ENCODE data around the gene IRF7.

Gene IRF7

GRCh38 chr11:639332-639955 is 23.7 kb upstream of the IRF7 start:
- WGBS, result 3% methylated on average over 78 of the region's 80 CpGs
- peaks cover 25% of the 10 kb centered on the region for H3K4me1 ChIP-seq (ENCODE audit: insufficient read depth, low read length)
- H3K36me3 ChIP-seq (ENCODE audit: insufficient read depth, low read length), result peaks cover 11% of the 10 kb centered on the region
- peak overlapping the region; percentile 57 for H3K4me3 ChIP-seq (ENCODE audit: low read length)
- peak overlapping the region; percentile 77 for H3K9ac ChIP-seq (ENCODE audit: low read depth, low read length)
- H3K27me3 ChIP-seq (ENCODE audit: insufficient read depth, low read length), result peaks cover 62% of the 10 kb centered on the region
- H3K9me3 ChIP-seq (ENCODE audit: insufficient read depth, low read depth, low read length), result no peaks in the 10 kb centered on the region
- peak overlapping the region; percentile 86 for H3K27ac ChIP-seq (ENCODE audit: low read depth, low read length)

GRCh38 chr11:638631-639331 is 23.0 kb upstream of the IRF7 start:
- H3K27ac ChIP-seq (ENCODE audit: low read depth, low read length), result peak overlapping the region; percentile 86
- peaks cover 25% of the 10 kb centered on the region for H3K4me1 ChIP-seq (ENCODE audit: insufficient read depth, low read length)
- H3K27me3 ChIP-seq (ENCODE audit: insufficient read depth, low read length), result peaks cover 62% of the 10 kb centered on the region
- H3K36me3 ChIP-seq (ENCODE audit: insufficient read depth, low read length), result peaks cover 4% of the 10 kb centered on the region; the same call in 1 of the 2 replicates
- 2% methylated on average over 28 of the region's 28 CpGs for WGBS
- H3K9me3 ChIP-seq (ENCODE audit: insufficient read depth, low read depth, low read length), result no peaks in the 10 kb centered on the region
- peak overlapping the region; percentile 77 for H3K9ac ChIP-seq (ENCODE audit: low read depth, low read length)
- peak overlapping the region; percentile 57 for H3K4me3 ChIP-seq (ENCODE audit: low read length)

GRCh38 chr11:637593-638521 is 22.1 kb upstream of the IRF7 start:
- no peaks in the 10 kb centered on the region for H3K9me3 ChIP-seq (ENCODE audit: insufficient read depth, low read depth, low read length)
- no peaks in the 10 kb centered on the region for H3K36me3 ChIP-seq (ENCODE audit: insufficient read depth, low read length)
- H3K4me3 ChIP-seq (ENCODE audit: low read length), result peak overlapping the region; percentile 57
- peaks cover 25% of the 10 kb centered on the region for H3K4me1 ChIP-seq (ENCODE audit: insufficient read depth, low read length)
- 2% methylated on average over 53 of the region's 55 CpGs for WGBS
- H3K27ac ChIP-seq (ENCODE audit: low read depth, low read length), result peak overlapping the region; percentile 86; the same call in 1 of the 2 replicates
- H3K27me3 ChIP-seq (ENCODE audit: insufficient read depth, low read length), result peaks cover 62% of the 10 kb centered on the region
- H3K9ac ChIP-seq (ENCODE audit: low read depth, low read length), result peak overlapping the region; percentile 77

GRCh38 chr11:637333-637592 is 21.5 kb upstream of the IRF7 start:
- H3K36me3 ChIP-seq (ENCODE audit: insufficient read depth, low read length), result no peaks in the 10 kb centered on the region
- H3K4me1 ChIP-seq (ENCODE audit: insufficient read depth, low read length), result peaks cover 25% of the 10 kb centered on the region
- peak overlapping the region; percentile 77 for H3K9ac ChIP-seq (ENCODE audit: low read depth, low read length)
- no peak overlapping the region for H3K27ac ChIP-seq (ENCODE audit: low read depth, low read length)
- peak overlapping the region; percentile 57 for H3K4me3 ChIP-seq (ENCODE audit: low read length)
- H3K9me3 ChIP-seq (ENCODE audit: insufficient read depth, low read depth, low read length), result no peaks in the 10 kb centered on the region
- WGBS, result 1% methylated on average over 34 of the region's 34 CpGs
- H3K27me3 ChIP-seq (ENCODE audit: insufficient read depth, low read length), result peaks cover 62% of the 10 kb centered on the region

DNA sequence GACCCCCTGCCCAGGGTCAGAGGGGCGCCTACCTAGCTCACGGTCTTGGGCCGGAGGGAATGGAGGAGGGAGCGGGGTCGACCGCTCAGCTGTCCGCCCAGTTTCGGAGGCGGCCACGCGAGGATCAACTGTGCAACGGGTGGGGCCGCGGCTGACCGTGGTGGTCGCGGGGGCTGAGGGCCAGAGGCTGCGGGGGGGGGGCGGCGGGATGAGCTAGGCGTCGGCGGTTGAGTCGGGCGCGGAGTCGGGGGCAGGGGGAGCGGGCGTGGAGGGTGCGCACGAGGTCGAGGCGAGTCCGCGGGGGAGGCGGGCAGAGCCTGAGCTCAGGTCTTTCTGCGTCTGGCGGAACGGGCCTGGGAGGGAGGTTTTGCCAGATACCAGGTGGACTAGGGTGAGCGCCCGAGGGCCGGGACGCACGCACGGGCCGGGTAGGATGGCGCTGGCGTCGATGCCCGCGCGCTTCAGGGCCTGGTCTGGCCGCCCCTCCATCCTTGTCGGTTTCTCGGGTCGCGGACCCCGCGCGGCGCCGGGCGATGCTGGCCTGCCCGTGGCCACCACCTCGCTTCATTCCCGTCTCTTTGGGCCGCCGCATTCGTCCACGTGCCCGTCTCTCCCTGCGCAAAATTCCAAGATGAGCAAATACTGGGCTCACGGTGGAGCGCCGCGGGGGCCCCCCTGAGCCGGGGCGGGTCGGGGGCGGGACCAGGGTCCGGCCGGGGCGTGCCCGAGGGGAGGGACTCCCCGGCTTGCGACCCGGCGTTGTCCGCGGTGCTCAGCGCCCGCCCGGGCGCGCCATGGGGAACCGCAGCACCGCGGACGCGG is 21.0 kb upstream of the IRF7 start, which contains the start of gene DRD4:
Gene DRD4, plus strand, starts transcription at position 759 of the 822 bp plus-strand sequence. Its CDS starts 36 bp downstream, at position 795.
- H3K9ac ChIP-seq (ENCODE audit: low read depth, low read length), result peak within 1 kb of the TSS; percentile 77
- WGBS, result 13% methylated on average over 100 of the region's 100 CpGs
- H3K4me3 ChIP-seq (ENCODE audit: low read length), result peak within 1 kb of the TSS; percentile 57
- H3K27ac ChIP-seq (ENCODE audit: low read depth, low read length), result peak within 1 kb of the TSS; percentile 86; the same call in 1 of the 2 replicates
- no peaks in the 10 kb centered on the region for H3K9me3 ChIP-seq (ENCODE audit: insufficient read depth, low read depth, low read length)
- H3K27me3 ChIP-seq (ENCODE audit: insufficient read depth, low read length), result peaks cover 62% of the 10 kb centered on the region
- no peaks in the 10 kb centered on the region for H3K36me3 ChIP-seq (ENCODE audit: insufficient read depth, low read length)
- H3K4me1 ChIP-seq (ENCODE audit: insufficient read depth, low read length), result peaks cover 25% of the 10 kb centered on the region

GRCh38 chr11:635945-636510 is 20.3 kb upstream of the IRF7 start:
- H3K36me3 ChIP-seq (ENCODE audit: insufficient read depth, low read length), result no peaks in the 10 kb centered on the region
- H3K27ac ChIP-seq (ENCODE audit: low read depth, low read length), result no peak overlapping the region
- peak overlapping the region; percentile 57 for H3K4me3 ChIP-seq (ENCODE audit: low read length)
- no peak overlapping the region for H3K9ac ChIP-seq (ENCODE audit: low read depth, low read length)
- no peaks in the 10 kb centered on the region for H3K9me3 ChIP-seq (ENCODE audit: insufficient read depth, low read depth, low read length)
- H3K4me1 ChIP-seq (ENCODE audit: insufficient read depth, low read length), result peaks cover 25% of the 10 kb centered on the region
- WGBS, result 65% methylated on average over 22 of the region's 22 CpGs
- peaks cover 60% of the 10 kb centered on the region for H3K27me3 ChIP-seq (ENCODE audit: insufficient read depth, low read length)

DNA sequence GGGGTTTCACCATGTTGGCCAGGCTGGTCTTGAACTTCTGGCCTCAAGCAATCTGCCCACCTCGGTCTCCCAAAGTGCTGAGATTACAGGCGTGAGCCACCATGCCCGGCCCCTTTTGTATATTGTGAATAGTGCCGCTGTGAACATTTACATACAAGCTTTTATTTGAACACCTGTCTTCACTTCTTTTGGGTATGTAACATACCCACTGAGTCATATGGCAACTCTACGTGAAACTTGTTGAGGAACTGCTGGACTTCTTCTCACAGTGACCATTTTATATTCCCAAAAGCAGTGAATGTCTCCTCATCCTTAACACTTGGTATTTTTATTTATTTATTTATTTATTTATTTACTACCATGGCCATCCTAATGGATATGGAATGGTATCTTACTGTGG is 15.1 kb upstream of the IRF7 start:
- WGBS, result 92% methylated on average over 5 of the region's 5 CpGs
- H3K27ac ChIP-seq (ENCODE audit: low read depth, low read length), result no peak overlapping the region
- no peak overlapping the region for H3K9ac ChIP-seq (ENCODE audit: low read depth, low read length)
- H3K27me3 ChIP-seq (ENCODE audit: insufficient read depth, low read length), result peaks cover 18% of the 10 kb centered on the region
- no peaks in the 10 kb centered on the region for H3K4me1 ChIP-seq (ENCODE audit: insufficient read depth, low read length)
- H3K9me3 ChIP-seq (ENCODE audit: insufficient read depth, low read depth, low read length), result no peaks in the 10 kb centered on the region
- H3K4me3 ChIP-seq (ENCODE audit: low read length), result no peak overlapping the region
- H3K36me3 ChIP-seq (ENCODE audit: insufficient read depth, low read length), result no peaks in the 10 kb centered on the region

DNA sequence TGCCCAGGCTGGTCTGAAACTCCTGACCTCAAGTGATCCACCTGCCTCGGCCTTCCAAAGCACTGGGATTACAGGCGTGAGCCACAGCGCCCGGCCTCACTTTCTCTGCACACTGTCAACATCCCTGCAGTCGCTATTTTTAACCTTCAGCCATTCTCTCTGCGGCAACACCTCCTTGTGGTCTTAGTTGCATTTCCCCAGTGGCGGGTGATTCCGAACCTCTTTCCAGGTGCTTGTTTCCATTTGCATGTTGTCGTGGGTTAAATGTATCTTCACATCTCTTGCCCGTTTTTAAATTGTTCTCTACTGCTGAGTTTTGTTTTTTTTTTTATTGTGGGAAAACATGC is 13.5 kb upstream of the IRF7 start:
- Histone ChIP-seq H3K27me3 (ENCODE audit: insufficient read depth, low read length) (peaks cover 7% of the 10 kb centered on the region; the same call in 1 of the 2 replicates), H3K36me3 (ENCODE audit: insufficient read depth, low read length) (no peaks in the 10 kb centered on the region), H3K9me3 (ENCODE audit: insufficient read depth, low read depth, low read length) (no peaks in the 10 kb centered on the region), H3K9ac (ENCODE audit: low read depth, low read length) (no peak overlapping the region), H3K27ac (ENCODE audit: low read depth, low read length) (no peak overlapping the region), H3K4me3 (ENCODE audit: low read length) (no peak overlapping the region), H3K4me1 (ENCODE audit: insufficient read depth, low read length) (no peaks in the 10 kb centered on the region)
- WGBS, result 62% methylated on average over 9 of the region's 10 CpGs

DNA sequence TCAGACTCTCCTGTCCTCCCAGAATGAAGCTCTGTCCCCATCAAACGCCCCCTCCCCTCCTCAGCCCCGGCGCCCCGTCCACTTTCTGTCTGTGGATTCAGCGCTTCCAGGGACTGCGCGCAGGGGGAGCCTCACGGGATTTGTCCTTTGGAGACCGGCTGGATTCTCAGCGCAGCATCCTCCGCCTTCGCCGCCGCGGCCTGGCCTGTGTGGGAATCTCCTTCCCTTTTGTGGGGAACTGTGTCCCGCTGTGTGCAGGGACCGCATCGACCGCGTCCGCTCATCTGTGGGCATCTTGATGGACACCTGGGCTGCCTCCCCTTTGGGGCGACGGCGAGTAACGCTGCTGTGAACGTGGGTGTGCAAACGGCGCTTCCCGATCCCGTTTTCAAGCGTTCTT is 12.3 kb upstream of the IRF7 start:
- Histone ChIP-seq H3K27me3 (ENCODE audit: insufficient read depth, low read length) (peaks cover 7% of the 10 kb centered on the region; the same call in 1 of the 2 replicates), H3K4me3 (ENCODE audit: low read length) (no peak overlapping the region), H3K36me3 (ENCODE audit: insufficient read depth, low read length) (no peaks in the 10 kb centered on the region), H3K9me3 (ENCODE audit: insufficient read depth, low read depth, low read length) (no peaks in the 10 kb centered on the region), H3K4me1 (ENCODE audit: insufficient read depth, low read length) (no peaks in the 10 kb centered on the region), H3K9ac (ENCODE audit: low read depth, low read length) (no peak overlapping the region), H3K27ac (ENCODE audit: low read depth, low read length) (no peak overlapping the region)
- 93% methylated on average over 31 of the region's 31 CpGs for WGBS

GRCh38 chr11:627308-627576 is 11.5 kb upstream of the IRF7 start:
- H3K4me1 ChIP-seq (ENCODE audit: insufficient read depth, low read length), result no peaks in the 10 kb centered on the region
- H3K27me3 ChIP-seq (ENCODE audit: insufficient read depth, low read length), result peaks cover 7% of the 10 kb centered on the region; the same call in 1 of the 2 replicates
- 23% methylated on average over 28 of the region's 28 CpGs for WGBS
- H3K4me3 ChIP-seq (ENCODE audit: low read length), result no peak overlapping the region
- H3K36me3 ChIP-seq (ENCODE audit: insufficient read depth, low read length), result no peaks in the 10 kb centered on the region
- H3K27ac ChIP-seq (ENCODE audit: low read depth, low read length), result no peak overlapping the region
- H3K9ac ChIP-seq (ENCODE audit: low read depth, low read length), result no peak overlapping the region
- H3K9me3 ChIP-seq (ENCODE audit: insufficient read depth, low read depth, low read length), result no peaks in the 10 kb centered on the region

Measured in HUES64 (cell line).